Spleen (tissue), 11 donors: ENCODE results near the gene CSK. TPM values are rescaled to one million over a fixed set of nuclear protein-coding genes. Genes with fewer than 3 reads are reported as not detected.

Source experiments
- DNase-seq: peaks from one replicate; pipeline ENCODE4 v3.0.0-alpha.2; 2020
- H3K27ac ChIP-seq, 8 donors: fragments of 200-600 bp; sonication (generic) in 7 of 8; 1 replicate in 4 of 8; 2 replicates in 4 of 8; pipeline versions ENCODE4 v1.5.0 to v1.8.0; 2016 to 2021; ENCODE audit warnings: inconsistent platforms in 4 of 8, mild to moderate bottlenecking in 4 of 8, moderate library complexity in 1 of 8
- H3K27me3 ChIP-seq, 7 donors: fragments of 200-600 bp; sonication (generic) in 6 of 7; replicated peaks in 1 of 7; 1 replicate in 4 of 7; 2 replicates in 3 of 7; pipeline versions ENCODE4 v1.5.0 to v1.8.0; 2016 to 2021; ENCODE audit warnings: inconsistent platforms in 3 of 7, mild to moderate bottlenecking in 1 of 7
- H3K36me3 ChIP-seq, 6 donors: fragments of 200-600 bp; sonication (generic) in 5 of 6; 1 replicate in 4 of 6; 2 replicates in 2 of 6; pipeline versions ENCODE4 v1.5.0 to v1.8.0; 2016 to 2021; ENCODE audit warnings: inconsistent platforms in 2 of 6
- H3K4me1 ChIP-seq, 6 donors: fragments of 200-600 bp; sonication (generic) in 5 of 6; 1 replicate in 3 of 6; 2 replicates in 3 of 6; pipeline versions ENCODE4 v1.5.0 to v1.8.0; 2016 to 2021; ENCODE audit warnings: inconsistent platforms in 3 of 6
- H3K4me3 ChIP-seq, 8 donors: fragments of 200-600 bp; sonication (generic) in 7 of 8; 1 replicate in 4 of 8; 2 replicates in 4 of 8; pipeline versions ENCODE4 v1.5.0 to v1.8.0; 2016 to 2021; ENCODE audit warnings: inconsistent platforms in 4 of 8, mild to moderate bottlenecking in 4 of 8, moderate library complexity in 2 of 8
- H3K9me3 ChIP-seq, 8 donors: fragments of 200-600 bp; sonication (generic) in 7 of 8; 1 replicate in 4 of 8; 2 replicates in 4 of 8; pipeline versions ENCODE4 v1.5.0 to v1.8.0; 2016 to 2021; ENCODE audit warnings: inconsistent platforms in 4 of 8
- CTCF ChIP-seq, 11 experiments: fragments of 200-600 bp in 7 of 11; fragments of 450-650 bp in 4 of 11; sonication (generic) in 4 of 11; IDR thresholded peaks in 8 of 11; conservative IDR thresholded peaks in 3 of 11; 1 replicate in 7 of 11; 2 replicates in 4 of 11; pipeline versions ENCODE4 v1.4.0 to v1.8.0; 2016 to 2021; ENCODE audit warnings: antibody characterized with exemption in 11 of 11, inconsistent platforms in 4 of 11, mild to moderate bottlenecking in 1 of 11
- POLR2A ChIP-seq, 3 donors: fragments of 450-650 bp; IDR thresholded peaks; one replicate each; pipeline ENCODE4 v1.5.1; 2017; ENCODE audit warnings: antibody characterized with exemption in 3 of 3, mild to moderate bottlenecking in 1 of 3
- POLR2AphosphoS5 ChIP-seq, 3 donors: sonication (generic); formaldehyde crosslinking; IDR thresholded peaks; one replicate each; pipeline ENCODE4 v1.5.1; 2017; ENCODE audit warnings: antibody characterized with exemption in 3 of 3
- WGBS, 5 donors: extraction: QIAGEN DNeasy Blood & Tissue Kit in 3 of 5; methylation state at CpG; one replicate each; pipeline versions ENCODE4 v1.1.5 to v1.1.7; 2013 to 2018; 5-methylcytosine and 5-hydroxymethylcytosine counted together
- intact Hi-C: fragments of 100-400 bp; cut with DNase I; formaldehyde crosslinking; loops from one replicate; pipeline ENCODE4 v1.15.0; 2023; ENCODE audit warnings: low total_unique reads
- polyA plus RNA-seq, 3 donors: library from polyadenylated mRNA; stranded (reverse); fragments of 200-250 nt; gene quantifications; one replicate each; pipeline ENCODE4 v1.2.1, GENCODE V29; 2013
- total RNA-seq, 7 donors: library from RNA; depleted of rRNA in 3 of 7; stranded (reverse); fragments of >200 nt in 3 of 7; fragmentation: NEBNext Ultra II Directional in 4 of 7; extraction: Animal tissue kit (Norgen Biotek cat#: 25700) in 4 of 7; gene quantifications; one replicate each; pipeline versions ENCODE4 v1.1.0 to v1.2.1, GENCODE V29; 2016 to 2021
- donor health status: healthy with polysubstance abuse.
- donor health status: DM: no; HTN: no; CAD: no; lungs with moderate emphysema.
- donor health status: DM: no; HTN: no; CAD: no.
- donor health status: Bipolar disorder and iron deficiency.
- donor health status: healthy.
- donor health status: DM: no; HTN: no; CAD: no.
- donor health status: DM: yes; HTN: yes; CAD: no.

CSK gene
- total and polyA plus RNA-seq, 10 donors: 121 to 281 (median 192) TPM

- DNase-seq: no peak
- 80 to 97% (median 89%) methylated on average over 3 of the region's 3 CpGs for WGBS, 5 donors
Measured at GRCh38 chr15:74748322-74748946, 33.4 kb upstream of the CSK start, which contains the start of gene CYP1A2. TSS of gene CYP1A2 (plus strand) at chr15:74748845. CDS start at chr15:74749739, 894 bp downstream.

GRCh38 chr15:74749832-74750231, 32.0 kb upstream of the CSK start:
- Histone ChIP-seq H3K4me1 (no peaks in the 10 kb centered on the region), H3K4me3 (no peak overlapping the region), H3K27me3 (peaks cover 0 to 4% (median 0%) of the 10 kb centered on the region in 7 donors), H3K9me3 (no peaks in the 10 kb centered on the region), H3K27ac (no peak overlapping the region), H3K36me3 (no peaks in the 10 kb centered on the region)
- WGBS, 5 donors: 87 to 93% (median 91%) methylated on average over 6 to 20 of the region's 20 CpGs
- DNase-seq: no peak
- no peak for TF ChIP-seq CTCF (IDR thresholded peaks at IDR 0.05 in 8 of 11, conservative IDR thresholded peaks at IDR 0.05 in 3 of 11)
- TF ChIP-seq POLR2AphosphoS5 (IDR thresholded peaks at IDR 0.05): no peak
- no peak for TF ChIP-seq POLR2A (IDR thresholded peaks at IDR 0.05)
- intact Hi-C loops: no loop called here

More at GRCh38 chr15:74748322-74748946, 33.4 kb upstream of the CSK start, which contains the start of gene CYP1A2:
- no peak within 1 kb of the TSS for H3K4me3 ChIP-seq
- H3K27me3 ChIP-seq: no peaks in the 10 kb centered on the region
- no peaks in the 10 kb centered on the region for H3K9me3 ChIP-seq
- no peak within 1 kb of the TSS for H3K27ac ChIP-seq
- TF ChIP-seq POLR2AphosphoS5 (IDR thresholded peaks at IDR 0.05): no peak
- no peak for TF ChIP-seq CTCF (IDR thresholded peaks at IDR 0.05 in 8 of 11, conservative IDR thresholded peaks at IDR 0.05 in 3 of 11)
- no peak for TF ChIP-seq POLR2A (IDR thresholded peaks at IDR 0.05)
- intact Hi-C loops: no loop called here
- no peaks in the 10 kb centered on the region for H3K4me1 ChIP-seq
- no peaks in the 10 kb centered on the region for H3K36me3 ChIP-seq

- Histone ChIP-seq H3K27me3 (peaks cover 0 to 6% (median 0%) of the 10 kb centered on the region in 7 donors), H3K36me3 (no peaks in the 10 kb centered on the region), H3K4me1 (no peaks in the 10 kb centered on the region), H3K9me3 (no peaks in the 10 kb centered on the region), H3K4me3 (no peak overlapping the region), H3K27ac (no peak overlapping the region)
- DNase-seq: no peak
- intact Hi-C loops: no loop called here
- TF ChIP-seq POLR2A (IDR thresholded peaks at IDR 0.05) (no peak), POLR2AphosphoS5 (IDR thresholded peaks at IDR 0.05) (no peak), CTCF (IDR thresholded peaks at IDR 0.05 in 8 of 11, conservative IDR thresholded peaks at IDR 0.05 in 3 of 11) (no peak)
- WGBS, 5 donors: 45 to 65% (median 59%) methylated on average over 2 of the region's 2 CpGs
Measured at GRCh38 chr15:74750751-74751150, 31.1 kb upstream of the CSK start.

- H3K4me3 ChIP-seq: no peak overlapping the region
- WGBS, 5 donors: 73 to 94% (median 81%) methylated on average over 8 of the region's 8 CpGs
Measured at GRCh38 chr15:74752011-74752410, 29.9 kb upstream of the CSK start.

More at GRCh38 chr15:74752011-74752410, 29.9 kb upstream of the CSK start:
- Histone ChIP-seq H3K4me1 (no peaks in the 10 kb centered on the region), H3K27ac (no peak overlapping the region), H3K9me3 (no peaks in the 10 kb centered on the region), H3K36me3 (no peaks in the 10 kb centered on the region), H3K27me3 (peaks cover 0 to 6% (median 0%) of the 10 kb centered on the region in 7 donors)
- intact Hi-C loops: no loop called here
- DNase-seq: no peak
- no peak for TF ChIP-seq POLR2A (IDR thresholded peaks at IDR 0.05)
- TF ChIP-seq POLR2AphosphoS5 (IDR thresholded peaks at IDR 0.05): no peak
- TF ChIP-seq CTCF (IDR thresholded peaks at IDR 0.05 in 8 of 11, conservative IDR thresholded peaks at IDR 0.05 in 3 of 11): no peak
